Stimulated activated CD8-positive, alpha-beta memory T cell treated with anti-CD3 and anti-CD28 coated beads, Interleukin-15, amount 100 ng/mL, for 4 hours (primary cell): Measurements from ENCODE around the gene BAHCC1.

Source experiments
- DNase-seq, 2 donors: peaks; one replicate each; pipeline ENCODE4 v3.0.0-alpha.2; 2020; ENCODE audit warnings: low read depth in 2 of 2

Gene BAHCC1

GRCh38 chr17:81398176-81398831 is 3.0 kb downstream of the BAHCC1 start:
- DNase-seq, result no peak

GRCh38 chr17:81398832-81399411 is 3.7 kb downstream of the BAHCC1 start:
- no peak for DNase-seq

- DNase-seq, result no peak
These were observed 4.4 kb downstream of the BAHCC1 start for GRCh38 chr17:81399481-81400153.

GRCh38 chr17:81400154-81400977 is 5.1 kb downstream of the BAHCC1 start:
- DNase-seq, result no peak

- no peak for DNase-seq
These were observed 5.9 kb downstream of the BAHCC1 start for GRCh38 chr17:81400996-81401722.

GRCh38 chr17:81401723-81402529 is 6.7 kb downstream of the BAHCC1 start:
- no peak for DNase-seq

GRCh38 chr17:81402530-81402941 is 7.3 kb downstream of the BAHCC1 start:
- no peak for DNase-seq

- no peak for DNase-seq
These were observed 7.8 kb downstream of the BAHCC1 start for GRCh38 chr17:81402981-81403467.

GRCh38 chr17:81403671-81404534 is 8.6 kb downstream of the BAHCC1 start:
- no peak for DNase-seq

- DNase-seq, result no peak
These were observed 9.4 kb downstream of the BAHCC1 start for GRCh38 chr17:81404558-81405165.

- DNase-seq, result no peak
These were observed 10.2 kb downstream of the BAHCC1 start for GRCh38 chr17:81405411-81405872.

GRCh38 chr17:81406117-81406953 is 11.1 kb downstream of the BAHCC1 start:
- DNase-seq, result no peak

- DNase-seq, result no peak
These were observed 12.8 kb downstream of the BAHCC1 start for GRCh38 chr17:81408049-81408448.

- no peak for DNase-seq
These were observed 14.1 kb downstream of the BAHCC1 start for GRCh38 chr17:81409190-81409935.

- DNase-seq, result no peak
These were observed 15.6 kb downstream of the BAHCC1 start for GRCh38 chr17:81410852-81411251.

- DNase-seq, result no peak
These were observed 16.0 kb downstream of the BAHCC1 start for GRCh38 chr17:81411305-81411704.

- peak; percentile 51 to 54 for DNase-seq
These were observed 17.3 kb downstream of the BAHCC1 start for GRCh38 chr17:81412490-81413093.
